Erythroblast (primary cell): ENCODE data around the gene ZNRF1.
"Not testable (repeated sequence)": the region's sequence is repeated elsewhere in the genome, so short reads cannot be mapped to it uniquely, and the experiment has no call there.

ENCODE experiments used
- GATA1 ChIP-seq: IDR thresholded peaks from 2 replicates; pipeline ENCODE4 v1.6.1; 2011; ENCODE audit warnings: low read depth, mild to moderate bottlenecking, control low read depth, low read length, moderate library complexity
- POLR2A ChIP-seq: IDR thresholded peaks from 2 replicates; pipeline ENCODE4 v1.6.1; 2011; ENCODE audit warnings: mild to moderate bottlenecking, low read length

DNA sequence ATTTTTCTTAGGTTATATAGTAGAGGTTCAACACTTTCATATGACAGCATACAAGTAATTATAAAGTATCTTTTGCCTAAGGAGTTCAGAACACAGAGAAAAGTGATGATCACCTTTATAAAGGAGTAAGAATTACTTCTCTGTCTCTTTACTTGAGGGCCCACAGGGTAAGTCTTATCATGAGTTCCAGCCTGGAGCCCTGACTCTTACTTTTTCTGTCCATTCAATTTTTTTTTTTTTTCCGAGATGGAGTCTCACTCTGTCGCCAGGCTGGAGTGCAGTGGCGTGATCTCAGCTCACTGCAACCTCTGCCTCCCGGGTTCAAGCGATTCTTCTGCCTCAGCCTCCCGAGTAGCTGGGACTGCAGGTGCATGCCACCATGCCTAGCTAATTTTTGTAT, 14.3 kb downstream of the ZNRF1 start:
- TF ChIP-seq POLR2A, GATA1: not testable (repeated sequence)
